ENCODE data around the gene PNPLA5.

PNPLA5 gene

DNA sequence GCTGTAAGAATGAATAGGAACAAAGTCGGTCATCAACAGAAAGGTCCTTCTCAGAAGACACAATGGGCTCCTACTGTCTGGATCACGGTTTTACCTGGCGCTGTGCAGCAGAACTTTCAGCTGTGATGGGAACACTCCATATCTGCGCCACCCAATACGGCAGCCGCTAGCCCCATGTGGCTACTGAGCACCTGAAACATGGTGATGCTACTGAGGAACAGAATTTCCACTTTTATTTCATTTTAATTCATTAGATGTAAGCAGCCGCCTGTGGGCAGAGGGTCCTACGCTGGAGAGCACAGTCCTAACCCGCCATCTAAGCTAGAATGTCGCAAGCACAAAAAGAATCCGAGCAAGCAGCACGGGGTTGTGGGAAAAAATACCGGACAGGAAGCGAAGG lies 32.2 kb downstream of the PNPLA5 start:
- no peaks in the 10 kb centered on the region for H3K4me1 ChIP-seq (ENCODE audit: insufficient read depth, poor library complexity, severe bottlenecking)
- no peak for DNase-seq (ENCODE audit: low spot score)
- ATAC-seq (ENCODE audit: low read depth), result no peak
- no peaks in the 10 kb centered on the region for H3K27me3 ChIP-seq (ENCODE audit: insufficient read depth, poor library complexity, severe bottlenecking)
- no peaks in the 10 kb centered on the region for H3K9me3 ChIP-seq (ENCODE audit: severe bottlenecking)
- TF ChIP-seq, protein P1, sequence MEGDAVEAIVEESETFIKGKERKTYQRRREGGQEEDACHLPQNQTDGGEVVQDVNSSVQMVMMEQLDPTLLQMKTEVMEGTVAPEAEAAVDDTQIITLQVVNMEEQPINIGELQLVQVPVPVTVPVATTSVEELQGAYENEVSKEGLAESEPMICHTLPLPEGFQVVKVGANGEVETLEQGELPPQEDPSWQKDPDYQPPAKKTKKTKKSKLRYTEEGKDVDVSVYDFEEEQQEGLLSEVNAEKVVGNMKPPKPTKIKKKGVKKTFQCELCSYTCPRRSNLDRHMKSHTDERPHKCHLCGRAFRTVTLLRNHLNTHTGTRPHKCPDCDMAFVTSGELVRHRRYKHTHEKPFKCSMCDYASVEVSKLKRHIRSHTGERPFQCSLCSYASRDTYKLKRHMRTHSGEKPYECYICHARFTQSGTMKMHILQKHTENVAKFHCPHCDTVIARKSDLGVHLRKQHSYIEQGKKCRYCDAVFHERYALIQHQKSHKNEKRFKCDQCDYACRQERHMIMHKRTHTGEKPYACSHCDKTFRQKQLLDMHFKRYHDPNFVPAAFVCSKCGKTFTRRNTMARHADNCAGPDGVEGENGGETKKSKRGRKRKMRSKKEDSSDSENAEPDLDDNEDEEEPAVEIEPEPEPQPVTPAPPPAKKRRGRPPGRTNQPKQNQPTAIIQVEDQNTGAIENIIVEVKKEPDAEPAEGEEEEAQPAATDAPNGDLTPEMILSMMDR (IDR thresholded peaks at IDR 0.05; ENCODE audit: poor library complexity, severe bottlenecking), result no peak
- H3K36me3 ChIP-seq (ENCODE audit: low read depth), result no peaks in the 10 kb centered on the region
- H3K4me3 ChIP-seq (ENCODE audit: severe bottlenecking), result no peak overlapping the region
- no peak overlapping the region for H3K27ac ChIP-seq (ENCODE audit: poor library complexity, severe bottlenecking)

DNA sequence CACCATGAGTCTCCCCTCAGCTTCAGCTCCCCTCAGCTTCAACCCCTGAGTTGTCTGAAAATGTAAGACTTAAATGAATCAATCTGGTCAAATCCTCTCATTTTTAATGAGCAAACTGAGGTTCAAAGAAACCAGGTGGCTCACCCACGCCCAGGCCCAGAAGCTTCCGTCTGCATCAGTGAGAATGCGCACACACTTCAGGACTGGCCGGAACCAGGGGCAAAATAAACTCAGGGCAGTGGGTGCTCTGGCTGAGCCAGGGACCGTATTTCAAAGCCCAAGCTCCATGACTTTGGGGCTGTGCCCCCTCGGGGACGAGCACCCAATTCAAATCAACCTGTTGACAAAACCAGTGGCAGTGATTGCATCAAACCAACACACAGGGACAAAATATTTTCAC lies 32.6 kb downstream of the PNPLA5 start:
- no peak for DNase-seq (ENCODE audit: low spot score)
- ATAC-seq (ENCODE audit: low read depth), result no peak
- Histone ChIP-seq H3K4me3 (ENCODE audit: severe bottlenecking) (no peak overlapping the region), H3K4me1 (ENCODE audit: insufficient read depth, poor library complexity, severe bottlenecking) (no peaks in the 10 kb centered on the region), H3K9me3 (ENCODE audit: severe bottlenecking) (no peaks in the 10 kb centered on the region), H3K27me3 (ENCODE audit: insufficient read depth, poor library complexity, severe bottlenecking) (no peaks in the 10 kb centered on the region), H3K36me3 (ENCODE audit: low read depth) (no peaks in the 10 kb centered on the region), H3K27ac (ENCODE audit: poor library complexity, severe bottlenecking) (no peak overlapping the region)
- TF ChIP-seq, protein P1 (IDR thresholded peaks at IDR 0.05; ENCODE audit: poor library complexity, severe bottlenecking), result no peak

- ATAC-seq (ENCODE audit: low read depth), result no peak
- Histone ChIP-seq H3K36me3 (ENCODE audit: low read depth) (no peaks in the 10 kb centered on the region), H3K27me3 (ENCODE audit: insufficient read depth, poor library complexity, severe bottlenecking) (no peaks in the 10 kb centered on the region), H3K27ac (ENCODE audit: poor library complexity, severe bottlenecking) (no peak overlapping the region), H3K4me3 (ENCODE audit: severe bottlenecking) (no peak overlapping the region), H3K9me3 (ENCODE audit: severe bottlenecking) (no peaks in the 10 kb centered on the region), H3K4me1 (ENCODE audit: insufficient read depth, poor library complexity, severe bottlenecking) (no peaks in the 10 kb centered on the region)
- TF ChIP-seq, protein P1 (IDR thresholded peaks at IDR 0.05; ENCODE audit: poor library complexity, severe bottlenecking), result no peak
- DNase-seq (ENCODE audit: low spot score), result no peak
Measured at GRCh38 chr22:43858156-43858895, 33.5 kb downstream of the PNPLA5 start.

DNA sequence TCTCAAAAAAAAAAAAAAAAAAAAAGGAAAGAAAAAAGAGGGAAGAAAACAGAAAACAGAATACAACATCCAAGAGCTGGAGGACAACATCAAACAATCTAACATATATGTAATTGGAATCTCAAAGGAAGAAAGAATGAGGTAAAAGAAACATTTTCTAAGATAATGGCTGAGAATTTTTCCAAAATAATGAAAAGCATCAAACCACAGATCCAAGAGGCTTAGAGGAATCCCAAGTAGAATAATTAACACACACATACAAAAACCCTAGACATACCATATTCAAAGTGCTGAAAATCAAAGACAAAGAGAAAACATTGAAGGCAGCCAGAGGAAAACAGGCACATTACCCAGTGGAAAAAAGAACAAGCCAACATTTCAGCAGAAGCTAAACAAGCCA lies 34.4 kb downstream of the PNPLA5 start:
- Histone ChIP-seq H3K27ac (ENCODE audit: poor library complexity, severe bottlenecking) (no peak overlapping the region), H3K27me3 (ENCODE audit: insufficient read depth, poor library complexity, severe bottlenecking) (no peaks in the 10 kb centered on the region), H3K36me3 (ENCODE audit: low read depth) (no peaks in the 10 kb centered on the region), H3K4me3 (ENCODE audit: severe bottlenecking) (no peak overlapping the region), H3K4me1 (ENCODE audit: insufficient read depth, poor library complexity, severe bottlenecking) (no peaks in the 10 kb centered on the region), H3K9me3 (ENCODE audit: severe bottlenecking) (no peaks in the 10 kb centered on the region)
- TF ChIP-seq, protein P1 (IDR thresholded peaks at IDR 0.05; ENCODE audit: poor library complexity, severe bottlenecking), result no peak
- ATAC-seq (ENCODE audit: low read depth) (no peak), DNase-seq (ENCODE audit: low spot score) (no peak)

GRCh38 chr22:43855431-43855830 lies 36.4 kb downstream of the PNPLA5 start:
- H3K36me3 ChIP-seq (ENCODE audit: low read depth), result no peaks in the 10 kb centered on the region
- H3K9me3 ChIP-seq (ENCODE audit: severe bottlenecking), result no peaks in the 10 kb centered on the region
- TF ChIP-seq, protein P1 (IDR thresholded peaks at IDR 0.05; ENCODE audit: poor library complexity, severe bottlenecking), result no peak
- H3K4me3 ChIP-seq (ENCODE audit: severe bottlenecking), result no peak overlapping the region
- no peaks in the 10 kb centered on the region for H3K4me1 ChIP-seq (ENCODE audit: insufficient read depth, poor library complexity, severe bottlenecking)
- no peak overlapping the region for H3K27ac ChIP-seq (ENCODE audit: poor library complexity, severe bottlenecking)
- no peaks in the 10 kb centered on the region for H3K27me3 ChIP-seq (ENCODE audit: insufficient read depth, poor library complexity, severe bottlenecking)
- no peak for DNase-seq (ENCODE audit: low spot score)
- no peak for ATAC-seq (ENCODE audit: low read depth)

Data from RWPE2 (cell line).